Memory B cell (primary cell): Measurements from ENCODE around the gene S100A8.
A peak's percentile ranks its signal among the peaks of the same experiment; 100 is the strongest.
"Not testable (repeated sequence)": the region's sequence is repeated elsewhere in the genome, so short reads cannot be mapped to it uniquely, and the experiment has no call there.

Source experiments
- ATAC-seq: fragments of 150-1000 bp; cut with Tn5 transposase; 2 replicates; pipeline ENCODE4 v1.10.0; 2021; ENCODE audit warnings: low read depth, mild to moderate bottlenecking, moderate library complexity
- DNase-seq, 2 donors: peaks; one replicate each; pipeline ENCODE4 v3.0.0; 2022; ENCODE audit warnings: low spot score in 2 of 2
- H3K27ac Mint-ChIP-seq: one replicate; pipeline ENCODE4 v1.8.0; 2022; ENCODE audit warnings: mild to moderate bottlenecking, moderate library complexity, mixed read lengths
- H3K27me3 Mint-ChIP-seq: one replicate; pipeline ENCODE4 v1.8.0; 2022; ENCODE audit warnings: mixed read lengths
- H3K36me3 Mint-ChIP-seq: one replicate; pipeline ENCODE4 v1.8.0; 2022; ENCODE audit warnings: mild to moderate bottlenecking, mixed read lengths
- H3K4me1 Mint-ChIP-seq: one replicate; pipeline ENCODE4 v1.8.0; 2022; ENCODE audit warnings: mixed read lengths
- H3K4me3 Mint-ChIP-seq: one replicate; pipeline ENCODE4 v1.8.0; 2022; ENCODE audit warnings: mild to moderate bottlenecking, moderate library complexity, mixed read lengths
- H3K9me3 Mint-ChIP-seq: one replicate; pipeline ENCODE4 v1.8.0; 2022; ENCODE audit warnings: mixed read lengths

S100A8 gene

GRCh38 chr1:153357076-153357852 lies 33.6 kb downstream of the S100A8 start:
- H3K4me3 Mint-ChIP-seq = no peak overlapping the region
- DNase-seq (no peak), ATAC-seq (peak; percentile 52)
- peaks cover 22% of the 10 kb centered on the region for H3K27me3 Mint-ChIP-seq
- peaks cover 14% of the 10 kb centered on the region for H3K4me1 Mint-ChIP-seq
- no peaks in the 10 kb centered on the region for H3K9me3 Mint-ChIP-seq
- no peaks in the 10 kb centered on the region for H3K36me3 Mint-ChIP-seq
- no peak overlapping the region for H3K27ac Mint-ChIP-seq

- DNase-seq = no peak
- H3K9me3 Mint-ChIP-seq = no peaks in the 10 kb centered on the region
- H3K27ac Mint-ChIP-seq = no peak overlapping the region
- no peak overlapping the region for H3K4me3 Mint-ChIP-seq
- peaks cover 14% of the 10 kb centered on the region for H3K4me1 Mint-ChIP-seq
- peaks cover 22% of the 10 kb centered on the region for H3K27me3 Mint-ChIP-seq
- no peaks in the 10 kb centered on the region for H3K36me3 Mint-ChIP-seq
- ATAC-seq = no peak
These were observed 34.3 kb downstream of the S100A8 start for GRCh38 chr1:153356392-153357075.

GRCh38 chr1:153355445-153356071 lies 35.3 kb downstream of the S100A8 start:
- Mint-ChIP-seq H3K9me3 (no peaks in the 10 kb centered on the region), H3K27me3 (peaks cover 18% of the 10 kb centered on the region), H3K4me3 (no peak overlapping the region), H3K27ac (no peak overlapping the region), H3K4me1 (peaks cover 14% of the 10 kb centered on the region), H3K36me3 (no peaks in the 10 kb centered on the region)
- peak; percentile 70 for ATAC-seq
- no peak for DNase-seq

GRCh38 chr1:153354515-153355193 lies 36.2 kb downstream of the S100A8 start:
- no peaks in the 10 kb centered on the region for H3K36me3 Mint-ChIP-seq
- peaks cover 19% of the 10 kb centered on the region for H3K27me3 Mint-ChIP-seq
- H3K4me3 Mint-ChIP-seq = no peak overlapping the region
- ATAC-seq (no peak), DNase-seq (no peak)
- no peak overlapping the region for H3K27ac Mint-ChIP-seq
- H3K9me3 Mint-ChIP-seq = no peaks in the 10 kb centered on the region
- H3K4me1 Mint-ChIP-seq = peaks cover 14% of the 10 kb centered on the region

- ATAC-seq (no peak), DNase-seq (no peak)
- H3K4me3 Mint-ChIP-seq = no peak overlapping the region
- H3K9me3 Mint-ChIP-seq = no peaks in the 10 kb centered on the region
- peaks cover 13% of the 10 kb centered on the region for H3K4me1 Mint-ChIP-seq
- H3K36me3 Mint-ChIP-seq = no peaks in the 10 kb centered on the region
- H3K27me3 Mint-ChIP-seq = peaks cover 20% of the 10 kb centered on the region
- no peak overlapping the region for H3K27ac Mint-ChIP-seq
These were observed 37.5 kb downstream of the S100A8 start for GRCh38 chr1:153353226-153353947.

GRCh38 chr1:153352523-153352922 lies 38.4 kb downstream of the S100A8 start:
- no peaks in the 10 kb centered on the region for H3K36me3 Mint-ChIP-seq
- H3K4me3 Mint-ChIP-seq = no peak overlapping the region
- ATAC-seq (peak; percentile 74), DNase-seq (peak; percentile 38 to 55)
- H3K9me3 Mint-ChIP-seq = no peaks in the 10 kb centered on the region
- H3K27ac Mint-ChIP-seq = no peak overlapping the region
- peaks cover 8% of the 10 kb centered on the region for H3K4me1 Mint-ChIP-seq
- H3K27me3 Mint-ChIP-seq = peaks cover 19% of the 10 kb centered on the region

GRCh38 chr1:153350321-153350957 lies 40.4 kb downstream of the S100A8 start:
- Mint-ChIP-seq H3K27ac (no peak overlapping the region), H3K4me3 (no peak overlapping the region), H3K4me1 (peaks cover 17% of the 10 kb centered on the region), H3K27me3 (peaks cover 26% of the 10 kb centered on the region), H3K36me3 (no peaks in the 10 kb centered on the region), H3K9me3 (no peaks in the 10 kb centered on the region)
- no peak for DNase-seq
- no peak for ATAC-seq

GRCh38 chr1:153349363-153350320 lies 41.2 kb downstream of the S100A8 start:
- ATAC-seq = peak; percentile 28
- Mint-ChIP-seq H3K27me3 (peaks cover 25% of the 10 kb centered on the region), H3K27ac (no peak overlapping the region), H3K4me3 (no peak overlapping the region), H3K4me1 (peaks cover 21% of the 10 kb centered on the region), H3K9me3 (no peaks in the 10 kb centered on the region), H3K36me3 (no peaks in the 10 kb centered on the region)
- DNase-seq = no peak

GRCh38 chr1:153348511-153349362 lies 42.1 kb downstream of the S100A8 start, which contains the start of gene PGLYRP4:
Gene PGLYRP4 (minus strand): TSS chr1:153348841. CDS start chr1:153347932, 909 bp downstream.
- ATAC-seq = no peak
- no peak within 1 kb of the TSS for H3K4me3 Mint-ChIP-seq
- DNase-seq = peak in 1 of 2 donors; percentile 7

GRCh38 chr1:153347856-153348255 lies 43.0 kb downstream of the S100A8 start:
- Mint-ChIP-seq H3K9me3 (no peaks in the 10 kb centered on the region), H3K27me3 (peaks cover 26% of the 10 kb centered on the region), H3K4me1 (peaks cover 25% of the 10 kb centered on the region), H3K27ac (no peak overlapping the region), H3K36me3 (no peaks in the 10 kb centered on the region), H3K4me3 (no peak overlapping the region)
- ATAC-seq (no peak), DNase-seq (peak in 1 of 2 donors; percentile 8)

More at GRCh38 chr1:153348511-153349362, 42.1 kb downstream of the S100A8 start, which contains the start of gene PGLYRP4:
- Mint-ChIP-seq H3K9me3 (no peaks in the 10 kb centered on the region), H3K36me3 (no peaks in the 10 kb centered on the region), H3K27me3 (peaks cover 30% of the 10 kb centered on the region), H3K27ac (no peak within 1 kb of the TSS), H3K4me1 (peaks cover 25% of the 10 kb centered on the region)

- H3K36me3 Mint-ChIP-seq, ATAC-seq, H3K27ac Mint-ChIP-seq, H3K9me3 Mint-ChIP-seq, H3K4me3 Mint-ChIP-seq: not testable (repeated sequence)
- peaks cover 32% of the 10 kb centered on the region for H3K27me3 Mint-ChIP-seq
- DNase-seq = peak in 1 of 2 donors; percentile 4
- H3K4me1 Mint-ChIP-seq = peaks cover 23% of the 10 kb centered on the region
These were observed 43.8 kb downstream of the S100A8 start for GRCh38 chr1:153347049-153347448.
